ENCODE measurements around the gene ARID1B. TPM values are rescaled to one million over a fixed set of nuclear protein-coding genes. Genes with fewer than 3 reads are reported as not detected.

Gene ARID1B
- total RNA-seq, 4 donors from 2014 or later = 70.5 to 135 (median 78.2) TPM

- DNase-seq (ENCODE audit: low spot score) = no peak
- no peak for ATAC-seq (ENCODE audit: low FRiP score)
- no peak for TF ChIP-seq CTCF (IDR thresholded peaks at IDR 0.05)
Measured at GRCh38 chr6:157213426-157213825, 436.2 kb downstream of the ARID1B start.

GRCh38 chr6:157213907-157214565, 436.9 kb downstream of the ARID1B start:
- TF ChIP-seq CTCF (IDR thresholded peaks at IDR 0.05) = no peak
- DNase-seq (ENCODE audit: low spot score) (no peak), ATAC-seq (ENCODE audit: low FRiP score) (no peak)

GRCh38 chr6:157215717-157216116, 438.5 kb downstream of the ARID1B start:
- TF ChIP-seq CTCF (IDR thresholded peaks at IDR 0.05) = no peak
- DNase-seq (ENCODE audit: low spot score) = no peak
- ATAC-seq (ENCODE audit: low FRiP score) = no peak

- ATAC-seq (ENCODE audit: low FRiP score) (no peak), DNase-seq (ENCODE audit: low spot score) (no peak)
- TF ChIP-seq CTCF (IDR thresholded peaks at IDR 0.05) = no peak
Measured at GRCh38 chr6:157216570-157216969, 439.4 kb downstream of the ARID1B start.

- no peak for TF ChIP-seq CTCF (IDR thresholded peaks at IDR 0.05)
- ATAC-seq (ENCODE audit: low FRiP score) (no peak), DNase-seq (ENCODE audit: low spot score) (no peak)
Measured at GRCh38 chr6:157217198-157217893, 440.2 kb downstream of the ARID1B start.

GRCh38 chr6:157217894-157218370, 440.8 kb downstream of the ARID1B start:
- DNase-seq (ENCODE audit: low spot score) (no peak), ATAC-seq (ENCODE audit: low FRiP score) (no peak)
- TF ChIP-seq CTCF (IDR thresholded peaks at IDR 0.05) = no peak
